NK-92 treated with Interleukin-12 subunit alpha and Interleukin-12 subunit beta, amount 100 ng/mL, for 24 hours (cell line): Measurements from ENCODE around the gene NETO1.

Experiments
- DNase-seq: peaks from one replicate; lab custom pipeline; 2025; lab: John Stamatoyannopoulos, UW

Gene NETO1

GRCh38 chr18:72867746-72868584 lies at the start of gene NETO1:
Gene NETO1 (minus strand): TSS chr18:72867987. CDS start chr18:72867291, 696 bp downstream.
- no peak for DNase-seq

- DNase-seq = no peak
Measured at GRCh38 chr18:72910045-72910444, 42.3 kb upstream of the NETO1 start.

- DNase-seq = no peak
Measured at GRCh38 chr18:72908181-72908580, 40.4 kb upstream of the NETO1 start.

DNA sequence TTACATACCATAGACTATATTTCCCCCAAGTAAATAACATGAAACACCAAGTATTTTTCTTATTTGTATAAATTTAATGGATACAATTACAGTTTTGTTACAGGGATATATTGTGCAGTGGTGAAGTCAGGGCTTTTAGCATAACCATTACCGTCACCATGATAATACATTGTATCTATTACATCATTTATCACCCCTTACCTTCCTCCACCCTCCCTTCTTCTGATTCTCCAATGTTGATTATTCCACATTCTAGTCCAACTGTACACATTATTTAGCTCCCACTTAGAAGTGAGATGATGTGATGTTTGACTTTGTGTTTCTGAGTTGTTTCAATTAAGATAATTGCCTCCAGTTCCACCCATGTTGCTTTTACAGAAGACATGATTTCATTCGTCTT lies 35.2 kb upstream of the NETO1 start:
- no peak for DNase-seq

- no peak for DNase-seq
Measured at GRCh38 chr18:72899338-72899737, 31.6 kb upstream of the NETO1 start.

GRCh38 chr18:72898870-72899269 lies 31.1 kb upstream of the NETO1 start:
- DNase-seq = no peak

DNA sequence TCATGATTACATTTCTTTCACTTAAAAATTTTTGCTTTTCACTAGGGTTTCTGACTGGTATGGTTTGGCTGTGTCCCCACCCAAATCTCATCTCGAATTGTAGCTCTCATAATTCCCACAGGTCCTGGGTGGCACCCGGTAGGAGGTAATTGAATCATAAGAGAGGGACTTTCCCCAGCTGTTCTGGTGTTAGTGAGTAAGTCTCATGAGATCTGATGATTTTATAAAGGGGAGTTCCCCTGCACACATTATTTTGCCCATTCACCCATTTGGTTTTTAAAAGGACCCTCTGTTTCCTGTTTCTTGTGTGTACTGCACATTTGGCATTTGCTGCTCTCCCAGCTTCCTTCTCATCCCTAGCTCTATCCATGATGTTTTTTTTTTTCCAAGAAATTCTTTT lies 27.8 kb upstream of the NETO1 start:
- no peak for DNase-seq

DNA sequence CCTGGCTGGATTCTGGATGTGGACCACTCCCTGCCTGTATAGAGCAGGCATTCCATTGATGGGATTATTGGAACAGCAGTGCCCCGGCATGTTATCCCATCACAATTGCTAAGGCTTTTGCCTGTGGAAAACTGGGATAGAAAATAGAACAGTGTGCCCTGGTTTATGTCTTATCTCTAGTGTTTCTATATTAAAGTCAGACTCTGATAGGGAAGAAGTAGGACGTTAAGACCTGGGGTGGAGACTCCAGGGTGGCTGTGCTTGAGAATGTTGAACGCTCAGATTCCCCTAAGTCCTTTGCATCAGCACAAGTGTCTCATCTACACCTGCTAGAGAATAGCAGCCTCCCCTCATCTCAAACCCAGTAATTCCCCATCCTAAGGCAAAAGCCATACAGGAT lies 10.8 kb upstream of the NETO1 start:
- no peak for DNase-seq

- no peak for DNase-seq
Measured at GRCh38 chr18:72878143-72878542, 10.4 kb upstream of the NETO1 start.

DNA sequence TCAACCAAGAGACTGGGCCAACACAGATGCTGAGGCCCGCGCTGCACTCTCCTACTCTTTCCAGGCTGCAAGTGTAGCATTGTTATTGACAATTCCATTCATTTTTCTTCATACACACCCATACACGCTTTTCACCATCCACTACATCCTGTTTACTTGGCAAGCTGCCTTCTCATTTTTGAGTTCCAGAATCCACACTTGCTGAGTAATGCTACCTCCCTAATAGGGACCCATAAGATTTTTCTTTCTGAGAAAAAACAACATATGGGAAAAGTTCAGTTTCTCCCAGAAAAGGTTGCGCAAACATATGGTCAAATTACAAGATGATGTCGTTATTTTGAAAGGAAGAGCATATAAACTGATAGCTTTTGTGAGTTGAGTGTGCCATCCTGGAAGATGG lies 3.3 kb upstream of the NETO1 start:
- DNase-seq = no peak

- DNase-seq = no peak
Measured at GRCh38 chr18:72869226-72870185, 1.7 kb upstream of the NETO1 start.

- no peak for DNase-seq
Measured at GRCh38 chr18:72868585-72869225, 918 bp upstream of the NETO1 start.

DNA sequence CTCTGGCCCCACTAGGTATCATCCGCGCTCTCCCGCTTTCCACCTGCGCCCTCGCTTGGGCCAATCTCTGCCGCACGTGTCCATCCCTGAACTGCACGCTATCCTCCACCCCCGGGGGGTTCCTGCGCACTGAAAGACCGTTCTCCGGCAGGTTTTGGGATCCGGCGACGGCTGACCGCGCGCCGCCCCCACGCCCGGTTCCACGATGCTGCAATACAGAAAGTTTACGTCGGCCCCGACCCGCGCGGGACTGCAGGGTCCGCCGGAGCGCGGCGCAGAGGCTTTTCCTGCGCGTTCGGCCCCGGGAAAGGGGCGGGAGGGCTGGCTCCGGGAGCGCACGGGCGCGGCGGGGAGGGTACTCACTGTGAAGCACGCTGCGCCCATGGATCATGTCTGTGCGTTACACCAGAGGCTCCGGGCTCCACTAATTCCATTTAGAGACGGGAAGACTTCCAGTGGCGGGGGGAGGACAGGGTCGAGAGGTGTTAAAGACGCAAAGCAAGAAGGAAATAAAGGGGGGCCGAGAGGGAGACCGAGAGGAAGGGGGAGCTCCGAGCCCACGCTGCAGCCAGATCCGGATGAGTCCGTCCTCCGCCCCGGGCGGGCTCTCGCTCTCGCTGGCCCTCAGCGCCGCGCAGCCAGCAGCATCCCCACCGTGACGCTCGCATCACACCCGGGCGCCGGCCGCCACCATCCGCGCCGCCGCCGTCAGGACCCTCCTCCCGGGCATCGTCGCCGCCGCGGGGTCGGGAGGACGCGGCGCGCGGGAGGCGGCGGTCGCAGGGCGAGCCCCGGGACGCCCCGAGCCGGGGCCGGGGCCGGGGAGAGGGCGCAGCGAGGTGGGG lies 664 bp downstream of the NETO1 start:
- DNase-seq = peak; percentile 1

GRCh38 chr18:72866442-72866900 lies 1.3 kb downstream of the NETO1 start:
- DNase-seq = no peak

DNA sequence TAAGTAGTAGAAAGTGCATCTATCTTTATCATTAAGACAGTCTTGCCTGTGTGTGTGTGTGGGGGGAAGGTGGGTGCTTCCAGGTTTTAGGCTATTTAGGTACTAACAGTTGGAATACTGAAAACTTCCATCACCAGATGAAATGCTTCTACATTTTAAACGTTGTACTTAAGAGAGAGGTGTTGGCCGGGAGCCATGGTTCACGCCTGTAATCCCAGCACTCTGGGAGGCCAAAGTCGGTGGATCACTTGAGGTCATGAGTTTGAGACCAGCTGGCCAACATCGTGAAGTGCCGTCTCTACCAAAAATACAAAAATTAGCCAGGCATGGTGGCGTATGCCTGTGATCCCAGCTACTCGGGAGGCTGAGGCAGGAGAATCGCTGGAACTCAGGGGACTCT lies 4.0 kb downstream of the NETO1 start:
- no peak for DNase-seq

DNA sequence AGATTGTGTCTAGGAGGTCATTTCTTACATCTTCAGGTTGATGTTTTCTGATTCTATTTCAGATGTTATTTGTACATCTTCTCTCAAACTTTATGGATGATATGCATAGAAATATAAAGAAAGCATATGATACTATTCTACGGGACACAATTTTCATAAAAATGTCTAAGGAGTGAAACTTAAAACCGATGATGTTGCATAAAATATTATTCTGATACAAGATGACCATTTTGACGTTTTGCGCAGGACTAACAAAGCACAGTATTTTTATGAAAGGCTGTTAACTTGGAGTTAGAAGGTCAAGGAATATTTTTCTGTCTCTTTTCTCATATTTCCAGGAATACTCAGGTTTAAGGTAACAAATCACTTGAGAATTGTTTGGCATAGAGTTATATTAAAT lies 8.7 kb downstream of the NETO1 start:
- DNase-seq = no peak

- no peak for DNase-seq
Measured at GRCh38 chr18:72849671-72850070, 18.1 kb downstream of the NETO1 start.

- no peak for DNase-seq
Measured at GRCh38 chr18:72848503-72849237, 19.1 kb downstream of the NETO1 start.

DNA sequence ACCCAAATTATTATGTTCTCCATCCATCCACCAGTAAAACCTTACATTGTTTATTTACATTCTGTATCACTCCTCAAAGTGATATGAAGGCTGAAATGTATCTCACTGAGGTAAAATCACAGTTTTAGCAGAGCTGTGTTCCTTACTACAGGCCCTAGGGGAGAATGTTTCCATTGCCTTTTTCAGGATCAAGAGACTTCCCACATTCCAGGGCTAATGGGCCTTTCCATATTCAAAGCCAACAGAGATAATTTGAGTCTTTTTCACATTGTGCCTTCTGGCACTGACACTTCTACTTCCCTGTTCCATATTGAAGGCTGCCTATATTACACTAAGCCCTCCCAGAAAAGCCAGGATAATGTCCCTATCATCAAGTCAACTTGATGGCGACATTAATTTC lies 20.0 kb downstream of the NETO1 start:
- no peak for DNase-seq

DNA sequence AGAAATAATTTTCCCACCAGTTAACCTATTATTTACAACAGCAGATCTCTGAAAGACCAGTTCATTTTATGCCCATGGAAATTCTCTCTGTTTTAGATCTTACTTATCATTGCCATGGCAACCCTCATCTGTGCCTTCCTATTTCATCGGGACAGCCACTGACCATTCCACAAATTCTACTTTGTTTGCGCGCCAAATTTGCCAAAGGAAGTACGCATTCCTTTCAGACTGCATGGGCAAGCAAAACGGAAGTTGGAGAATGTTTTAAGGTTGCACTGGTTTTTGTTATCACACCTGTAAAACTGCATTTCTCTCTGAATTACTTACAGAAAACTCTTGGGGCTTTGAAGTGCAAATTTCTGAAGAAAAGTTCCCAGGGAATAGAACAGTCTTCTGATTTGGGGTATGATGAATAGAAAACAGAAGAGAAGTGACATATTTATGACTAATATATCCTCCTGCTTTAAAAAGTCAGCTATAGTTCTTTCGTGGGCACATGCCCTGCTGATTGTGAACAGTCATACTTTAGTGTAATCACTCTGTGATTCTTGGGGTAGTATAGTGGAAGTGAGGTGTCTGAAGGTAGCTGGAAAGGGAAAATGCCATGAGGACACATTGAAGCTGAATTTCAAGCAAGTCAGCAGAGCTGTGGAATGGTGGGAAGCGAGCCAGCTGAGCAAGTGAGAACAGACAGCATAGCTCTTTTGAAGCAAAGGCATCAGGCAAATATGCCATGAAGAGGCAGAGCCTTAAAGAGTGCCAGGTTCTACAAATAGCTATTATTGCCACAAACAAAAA lies 20.9 kb downstream of the NETO1 start:
- DNase-seq = no peak
